H7 (cell line): ENCODE measurements around the gene FAM110A. TPM values are rescaled to one million over a fixed set of nuclear protein-coding genes. Genes with fewer than 3 reads are reported as not detected.
A peak's percentile ranks its signal among the peaks of the same experiment; 100 is the strongest.
"Not testable (repeated sequence)": the region's sequence is repeated elsewhere in the genome, so short reads cannot be mapped to it uniquely, and the experiment has no call there.

Source experiments
- DNase-seq: peaks from one replicate; pipeline ENCODE4 v3.0.0; 2012
- H3K27me3 ChIP-seq: 2 replicates; pipeline ENCODE4 v1.6.0; 2011; ENCODE audit warnings: mild to moderate bottlenecking, low read length; ENCODE audit not compliant: control insufficient read depth, insufficient read depth
- H3K36me3 ChIP-seq: replicated peaks from 2 replicates; pipeline ENCODE4 v1.5.1; 2011; ENCODE audit warnings: low read length; ENCODE audit not compliant: control insufficient read depth, insufficient read depth
- H3K4me3 ChIP-seq: 2 replicates; pipeline ENCODE4 v1.5.1; 2011; ENCODE audit warnings: low read depth, mild to moderate bottlenecking, control low read depth, low read length, moderate library complexity; ENCODE audit not compliant: insufficient read depth
- total RNA-seq: library from RNA; depleted of rRNA; stranded (reverse); fragments of >200 nt; shearing (Covaris generic); gene quantifications from 2 replicates; pipeline ENCODE4 v1.2.3, GENCODE V29; 2014

The FAM110A gene
- total RNA-seq, 1 experiment from 2014 or later: 9.9 TPM

DNA sequence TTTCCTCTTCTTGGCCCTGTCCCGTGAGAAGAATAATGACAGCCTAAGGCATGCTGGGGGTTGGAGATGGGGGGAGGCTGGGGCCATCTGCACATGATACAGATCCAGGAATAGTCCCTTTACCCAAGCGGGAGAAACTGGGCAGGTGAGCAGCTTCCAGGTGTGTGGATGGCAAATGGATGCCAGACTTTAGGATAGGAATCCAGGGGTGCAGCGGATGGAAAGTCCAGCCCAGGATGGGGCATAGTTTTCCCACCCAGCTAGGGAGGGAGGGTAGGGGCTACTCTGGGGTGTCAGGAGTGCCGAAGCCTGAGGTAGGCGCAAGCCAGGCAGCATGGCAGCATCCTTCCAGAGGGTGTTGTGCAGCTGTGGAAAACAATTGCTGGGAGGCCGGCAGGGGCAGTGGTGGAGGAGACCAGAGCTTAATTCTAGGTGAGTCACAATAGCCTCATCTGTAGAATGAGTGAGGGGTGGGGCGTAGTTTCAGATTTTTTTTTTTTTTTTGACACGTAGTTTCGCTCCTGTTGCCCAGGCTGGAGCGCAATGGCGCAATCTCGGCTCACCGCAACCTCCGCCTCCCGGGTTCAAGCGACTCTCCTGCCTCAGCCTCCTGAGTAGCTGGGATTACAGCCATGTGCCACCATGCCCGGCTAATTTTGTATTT lies 15.4 kb upstream of the FAM110A start:
- H3K27me3 ChIP-seq: no peaks in the 10 kb centered on the region

DNA sequence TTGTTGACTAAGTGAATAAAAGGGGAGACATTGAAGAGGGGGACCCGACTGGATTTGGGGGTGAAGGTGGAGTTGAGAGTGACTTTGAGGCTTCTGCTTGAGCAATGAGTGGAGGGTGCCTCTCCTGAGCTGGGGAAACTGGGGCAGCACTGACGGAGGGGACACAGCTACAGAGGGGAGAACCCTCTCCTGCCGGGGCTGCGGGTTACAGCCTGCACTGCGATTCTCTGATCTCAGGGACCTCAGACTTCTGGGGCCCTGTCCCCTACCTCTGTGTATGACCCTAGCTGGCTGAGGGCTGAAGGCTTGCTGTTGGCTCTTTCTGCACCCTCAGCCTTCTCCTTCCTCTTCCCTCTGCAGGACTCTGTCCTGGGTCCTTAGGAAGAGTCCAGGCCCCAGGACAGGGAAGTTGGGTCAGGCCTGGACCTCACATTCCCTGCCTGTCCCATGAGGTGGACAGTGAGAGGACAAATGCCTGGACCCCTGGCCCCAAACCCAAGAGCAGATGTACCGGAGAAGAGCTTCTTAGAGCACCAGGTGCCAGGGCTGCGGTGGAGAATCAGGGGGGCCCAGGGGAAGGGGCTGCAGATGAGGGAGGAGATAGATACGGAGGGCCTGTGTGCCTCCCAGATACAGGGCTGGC lies 13.7 kb upstream of the FAM110A start:
- Histone ChIP-seq H3K4me3 (no peak overlapping the region), H3K36me3 (no peaks in the 10 kb centered on the region), H3K27me3 (no peaks in the 10 kb centered on the region)
- DNase-seq: no peak

More for the DNA sequence above, 15.4 kb upstream of the FAM110A start:
- no peak overlapping the region for H3K4me3 ChIP-seq
- no peak for DNase-seq
- no peaks in the 10 kb centered on the region for H3K36me3 ChIP-seq

DNA sequence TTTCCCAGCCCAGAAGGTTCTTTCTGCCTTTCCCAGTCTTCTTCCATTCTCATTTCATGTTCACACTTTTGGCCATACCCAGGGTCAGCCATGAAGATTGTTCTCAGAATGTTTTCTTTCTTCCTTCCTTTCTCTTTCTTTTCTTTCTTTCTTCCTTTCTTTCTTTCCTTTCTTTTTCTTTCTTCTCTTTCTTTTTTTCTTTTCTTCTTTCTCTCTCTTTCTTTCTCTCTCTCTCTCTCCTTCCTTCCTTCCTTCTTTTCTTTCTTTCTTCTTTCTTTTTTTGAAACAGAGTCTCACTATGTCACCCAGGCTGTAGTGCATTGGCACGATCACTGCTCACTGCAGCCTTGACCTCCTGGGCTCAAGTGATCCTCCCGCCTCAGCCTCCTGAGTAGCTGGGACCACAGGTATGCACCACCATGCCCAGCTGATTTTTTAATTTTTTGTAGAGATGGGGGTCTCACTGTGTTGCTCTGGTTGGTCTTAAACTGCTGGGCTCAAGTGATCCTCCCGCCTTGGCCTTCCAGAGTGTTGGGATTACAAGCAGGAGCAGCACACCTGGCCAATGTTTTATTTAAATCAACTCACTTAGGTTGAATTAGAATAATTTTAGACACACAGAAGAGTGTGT lies 13.1 kb upstream of the FAM110A start:
- no peak for DNase-seq
- no peaks in the 10 kb centered on the region for H3K27me3 ChIP-seq

DNA sequence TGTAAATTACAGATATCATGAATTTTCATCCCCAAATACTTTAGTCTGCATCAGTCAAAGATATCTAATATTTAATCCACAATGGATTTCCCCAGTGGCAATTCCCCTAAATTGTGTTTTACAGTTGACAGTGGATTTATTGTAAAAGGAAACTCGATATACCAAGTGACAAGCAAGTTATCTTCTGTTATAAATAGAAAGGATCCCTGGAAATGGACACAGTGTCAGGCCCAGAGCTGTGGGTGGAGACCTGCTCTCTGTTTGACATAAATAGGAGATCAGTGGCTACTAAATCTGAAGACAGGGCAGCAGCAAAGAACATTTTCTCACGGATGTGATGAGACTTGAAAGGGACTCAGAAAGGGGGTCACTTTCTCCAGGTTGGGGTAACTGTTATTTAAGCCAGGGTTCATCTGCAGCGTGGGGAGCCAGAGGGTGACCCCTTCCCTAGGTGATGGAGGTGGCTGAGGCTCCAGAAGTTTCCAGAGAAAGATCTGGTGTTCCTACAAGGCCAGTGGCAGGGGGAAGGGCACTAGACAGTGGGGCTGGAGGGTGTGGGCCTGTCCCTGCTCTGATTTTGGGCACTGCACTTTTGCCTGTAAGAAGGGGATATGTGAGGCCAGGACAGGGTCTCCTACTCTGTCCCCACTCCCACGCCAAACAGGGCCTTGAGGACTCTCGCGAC lies 12.3 kb upstream of the FAM110A start:
- Histone ChIP-seq H3K27me3 (no peaks in the 10 kb centered on the region), H3K4me3 (no peak overlapping the region), H3K36me3 (no peaks in the 10 kb centered on the region)
- no peak for DNase-seq

More for the DNA sequence above, 13.1 kb upstream of the FAM110A start:
- Histone ChIP-seq H3K36me3 (no peaks in the 10 kb centered on the region), H3K4me3 (no peak overlapping the region)

DNA sequence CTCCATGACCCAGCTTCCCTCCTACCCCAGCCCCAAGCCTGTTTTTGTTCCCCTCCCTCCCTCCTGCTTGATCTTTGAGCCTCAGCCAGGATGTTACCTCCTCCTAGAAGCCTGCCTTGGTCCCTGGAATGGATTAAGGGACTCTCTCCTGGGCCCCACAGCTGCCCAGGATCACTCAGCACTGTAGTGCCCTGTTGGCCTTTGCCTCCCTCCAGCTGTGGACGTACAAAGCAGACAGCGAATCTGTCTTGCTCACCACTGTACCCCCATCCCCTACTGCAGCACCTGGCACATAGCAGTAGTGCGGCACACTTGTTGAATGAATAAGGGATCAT lies 11.8 kb upstream of the FAM110A start:
- Histone ChIP-seq H3K4me3 (no peak overlapping the region), H3K36me3 (no peaks in the 10 kb centered on the region), H3K27me3 (no peaks in the 10 kb centered on the region)
- no peak for DNase-seq

DNA sequence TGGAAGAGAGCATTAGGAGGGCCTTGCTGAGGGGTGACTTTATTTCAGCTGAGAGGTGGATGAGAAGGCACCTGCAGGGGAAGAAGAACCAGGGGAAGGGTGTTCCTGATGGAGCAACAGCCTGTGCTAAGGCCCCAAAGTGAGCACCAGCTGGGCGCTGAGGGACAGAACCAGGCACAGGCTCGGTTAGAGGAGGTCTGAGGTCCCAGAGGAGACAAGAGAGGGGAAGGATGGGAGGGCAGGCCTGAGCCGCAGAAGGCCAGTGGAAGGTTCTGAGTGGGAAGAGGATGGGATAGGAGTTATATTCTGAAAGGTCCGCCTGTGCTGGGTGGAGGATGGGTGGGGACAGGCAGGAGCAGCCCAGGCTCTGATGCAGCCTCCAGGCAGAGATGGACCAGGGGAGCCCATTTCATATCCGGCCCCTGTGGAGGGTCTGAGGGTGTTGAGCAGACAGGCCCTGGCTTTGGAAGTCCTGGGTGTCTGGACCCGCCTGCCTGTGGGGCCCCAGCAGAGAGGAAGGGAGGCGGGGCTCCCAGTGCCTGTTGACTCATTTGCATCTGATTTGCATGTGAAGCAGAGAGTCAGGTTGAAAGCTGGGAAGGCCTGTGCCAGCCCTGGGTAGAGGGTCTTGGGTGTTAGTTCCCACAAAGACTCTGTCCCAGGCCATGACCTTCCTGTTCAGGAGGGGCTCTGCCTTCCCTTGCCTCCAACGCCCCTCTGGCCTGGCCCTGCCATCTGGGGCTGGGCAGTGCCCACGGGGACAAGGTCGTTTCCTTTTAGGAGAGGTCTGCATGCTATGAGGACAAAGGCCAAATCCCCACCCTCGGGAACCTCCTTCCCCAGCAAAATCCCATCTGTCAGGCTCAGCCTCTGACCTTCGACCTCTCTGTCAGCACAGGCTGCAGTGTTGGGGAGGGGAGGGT lies 10.6 kb upstream of the FAM110A start:
- no peaks in the 10 kb centered on the region for H3K27me3 ChIP-seq
- no peak overlapping the region for H3K4me3 ChIP-seq
- no peaks in the 10 kb centered on the region for H3K36me3 ChIP-seq
- DNase-seq: peak; percentile 52

DNA sequence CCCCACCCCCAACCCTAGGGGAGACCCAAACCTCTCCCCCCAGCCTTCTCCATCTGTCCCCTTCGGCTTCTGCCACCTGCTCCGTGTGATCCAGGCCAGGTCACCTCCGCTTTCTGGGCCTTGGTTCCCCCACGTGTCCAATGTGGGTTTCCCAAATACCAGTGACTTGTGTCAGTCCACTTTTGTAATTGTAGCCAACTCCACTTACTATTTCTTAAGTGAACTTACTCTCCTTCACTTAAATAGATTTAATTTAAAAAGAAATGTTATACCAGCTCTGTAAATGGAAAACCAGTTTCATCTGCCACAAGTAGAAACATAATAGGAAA lies 10.0 kb upstream of the FAM110A start:
- Histone ChIP-seq H3K4me3 (no peak overlapping the region), H3K27me3 (no peaks in the 10 kb centered on the region), H3K36me3 (no peaks in the 10 kb centered on the region)
- DNase-seq: no peak

DNA sequence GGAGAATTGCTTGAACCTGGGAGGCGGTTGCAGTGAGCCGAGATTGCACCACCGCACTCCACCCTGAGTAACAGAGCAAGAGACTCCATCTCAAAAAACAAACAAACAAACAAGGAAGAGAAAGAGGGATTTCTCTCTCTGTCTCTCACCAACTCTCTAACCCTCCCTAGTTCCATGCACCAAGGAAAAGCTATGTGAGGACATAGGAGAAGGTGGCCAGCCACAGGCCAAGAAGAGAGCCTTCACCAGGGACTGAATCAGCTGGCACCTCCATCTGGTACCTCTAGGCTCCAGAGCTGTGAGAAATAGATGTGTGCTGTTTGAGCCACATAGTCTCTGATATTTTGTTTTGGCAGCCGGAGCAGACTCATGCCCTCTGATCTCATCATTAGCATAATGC lies 9.0 kb upstream of the FAM110A start:
- no peak for DNase-seq
- H3K36me3 ChIP-seq: no peaks in the 10 kb centered on the region
- no peak overlapping the region for H3K4me3 ChIP-seq
- no peaks in the 10 kb centered on the region for H3K27me3 ChIP-seq

DNA sequence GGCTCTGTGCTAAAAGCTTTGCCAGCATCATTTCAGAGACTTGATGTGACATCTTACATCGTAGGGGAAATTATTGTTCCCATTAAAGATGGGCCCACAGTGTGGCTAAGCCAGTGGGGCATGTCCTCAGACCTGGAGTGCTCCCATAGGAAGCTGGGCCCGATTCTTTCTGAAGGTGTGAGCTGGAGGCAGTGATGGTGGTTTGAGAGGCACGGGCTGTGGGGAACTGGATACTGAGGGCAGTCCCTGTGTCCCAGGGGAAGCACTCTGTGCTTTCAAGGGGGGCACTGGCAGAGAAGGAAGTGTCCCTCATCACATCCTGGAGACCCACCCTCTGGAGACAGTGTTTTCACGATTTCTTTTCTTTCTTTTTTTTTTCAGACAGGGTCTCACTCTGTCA lies 8.6 kb upstream of the FAM110A start:
- Histone ChIP-seq H3K36me3 (no peaks in the 10 kb centered on the region), H3K4me3 (no peak overlapping the region), H3K27me3 (no peaks in the 10 kb centered on the region)
- DNase-seq: no peak

DNA sequence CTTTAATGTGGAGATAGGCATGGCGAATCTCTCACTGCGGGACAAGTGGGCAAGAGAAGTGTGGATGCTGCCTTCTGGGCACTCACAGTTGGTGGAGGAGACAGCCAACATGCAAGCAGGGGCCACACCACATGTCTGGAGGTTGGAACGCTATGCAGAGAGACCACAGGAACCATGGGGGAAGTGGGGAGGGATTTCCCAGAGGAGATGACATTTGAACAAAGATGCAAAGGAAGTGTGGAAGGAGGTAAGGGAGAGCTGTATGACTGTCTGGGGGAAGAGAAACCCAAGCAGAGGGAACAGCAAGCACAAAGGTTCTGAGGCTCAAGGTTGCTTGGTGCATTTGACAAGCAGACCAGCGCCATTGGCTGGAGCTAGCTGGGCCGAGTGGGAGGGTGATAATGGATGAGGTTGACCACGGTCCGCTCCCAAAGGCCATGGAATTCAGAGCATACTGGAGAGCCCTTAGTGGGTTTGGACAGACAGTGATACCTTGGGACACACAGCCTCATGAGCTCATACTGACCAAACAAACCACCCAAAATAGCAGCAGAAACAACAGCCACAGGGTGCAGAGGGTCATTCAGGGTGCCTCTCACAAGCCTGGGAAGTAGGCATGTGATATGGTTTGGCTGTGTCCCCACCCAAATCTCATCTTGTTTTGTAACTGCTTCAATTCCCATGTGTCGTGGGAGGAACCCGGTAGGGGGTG lies 7.6 kb upstream of the FAM110A start:
- no peaks in the 10 kb centered on the region for H3K27me3 ChIP-seq
- H3K4me3 ChIP-seq: no peak overlapping the region
- no peaks in the 10 kb centered on the region for H3K36me3 ChIP-seq
- DNase-seq: no peak

DNA sequence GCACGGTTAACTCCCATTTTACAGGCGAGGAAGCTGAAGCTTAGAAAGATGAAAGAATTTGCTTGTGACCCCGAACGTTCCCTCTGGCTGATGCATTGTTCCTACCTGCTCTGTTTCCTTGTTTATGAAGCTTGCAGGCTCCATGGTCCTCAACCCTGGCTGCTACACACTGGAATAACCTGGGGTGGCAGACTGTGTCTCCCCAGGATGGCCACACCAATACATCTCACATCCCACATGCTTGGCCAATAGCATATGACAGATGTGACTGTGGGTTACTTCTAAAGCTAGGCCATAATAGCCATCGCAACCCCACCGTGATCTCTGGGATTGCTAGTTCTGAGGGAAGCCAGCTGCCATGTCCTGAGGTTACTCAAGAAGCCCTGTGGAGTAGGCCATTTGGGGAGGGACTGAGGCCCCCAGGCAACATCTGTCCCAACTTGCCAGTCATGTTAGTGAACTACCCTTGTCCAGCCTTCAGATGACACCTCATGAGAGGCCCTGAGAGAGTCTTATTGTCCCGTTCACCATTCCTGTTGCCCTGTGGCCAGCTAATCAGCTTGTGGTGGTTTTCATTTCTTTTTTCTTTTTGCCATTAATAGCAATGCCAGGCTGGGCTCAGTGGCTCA lies 6.7 kb upstream of the FAM110A start:
- no peaks in the 10 kb centered on the region for H3K36me3 ChIP-seq

DNA sequence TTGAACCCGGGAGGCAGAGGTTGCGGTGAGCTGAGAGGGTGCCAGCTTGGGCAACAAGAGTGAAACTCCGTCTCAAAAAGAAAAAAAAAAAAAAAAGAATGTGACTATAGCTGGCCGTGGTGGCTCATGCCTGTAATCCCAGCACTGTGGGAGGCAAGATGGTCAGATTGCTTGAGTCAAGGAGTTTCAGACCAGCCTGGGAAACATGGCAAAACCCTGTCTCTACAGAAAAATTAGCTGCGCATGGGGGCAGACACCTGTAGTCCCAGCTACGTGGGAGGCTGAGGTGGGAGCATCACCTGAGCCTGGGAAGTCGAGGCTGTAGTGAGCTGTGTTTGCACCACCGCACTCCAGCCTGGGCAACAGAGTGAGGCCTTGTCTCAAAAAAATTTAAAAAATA lies 5.5 kb upstream of the FAM110A start:
- not testable (repeated sequence) for DNase-seq, H3K36me3 ChIP-seq

More for the DNA sequence above, 6.7 kb upstream of the FAM110A start:
- no peak for DNase-seq
- no peaks in the 10 kb centered on the region for H3K27me3 ChIP-seq
- H3K4me3 ChIP-seq: no peak overlapping the region

DNA sequence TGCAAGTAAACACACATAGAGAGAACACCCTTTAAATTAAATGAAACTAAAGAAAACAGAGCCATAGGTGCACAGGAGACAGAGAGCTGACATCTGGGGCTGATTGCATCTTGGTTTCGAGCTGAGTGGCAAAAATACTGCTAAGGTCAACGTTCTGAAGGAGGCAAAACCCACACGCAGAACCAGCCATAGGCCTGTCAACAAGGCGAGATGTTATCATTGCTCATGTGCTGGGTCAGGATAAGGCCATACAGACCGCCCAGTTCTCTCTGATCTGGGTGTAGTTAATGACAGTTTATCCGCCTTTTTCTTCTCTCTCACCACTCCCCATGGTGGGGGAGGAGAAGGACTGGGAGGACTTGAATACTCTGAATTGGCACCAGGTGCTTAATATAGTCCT lies 4.5 kb upstream of the FAM110A start:
- no peak for DNase-seq
- Histone ChIP-seq H3K36me3 (no peaks in the 10 kb centered on the region), H3K4me3 (no peak overlapping the region), H3K27me3 (peaks cover 3% of the 10 kb centered on the region)

More for the DNA sequence above, 5.5 kb upstream of the FAM110A start:
- H3K4me3 ChIP-seq, H3K27me3 ChIP-seq: not testable (repeated sequence)
